ENCODE data around the gene TMEM214.
"Not testable (repeated sequence)": the region's sequence is repeated elsewhere in the genome, so short reads cannot be mapped to it uniquely, and the experiment has no call there.

The TMEM214 gene

DNA sequence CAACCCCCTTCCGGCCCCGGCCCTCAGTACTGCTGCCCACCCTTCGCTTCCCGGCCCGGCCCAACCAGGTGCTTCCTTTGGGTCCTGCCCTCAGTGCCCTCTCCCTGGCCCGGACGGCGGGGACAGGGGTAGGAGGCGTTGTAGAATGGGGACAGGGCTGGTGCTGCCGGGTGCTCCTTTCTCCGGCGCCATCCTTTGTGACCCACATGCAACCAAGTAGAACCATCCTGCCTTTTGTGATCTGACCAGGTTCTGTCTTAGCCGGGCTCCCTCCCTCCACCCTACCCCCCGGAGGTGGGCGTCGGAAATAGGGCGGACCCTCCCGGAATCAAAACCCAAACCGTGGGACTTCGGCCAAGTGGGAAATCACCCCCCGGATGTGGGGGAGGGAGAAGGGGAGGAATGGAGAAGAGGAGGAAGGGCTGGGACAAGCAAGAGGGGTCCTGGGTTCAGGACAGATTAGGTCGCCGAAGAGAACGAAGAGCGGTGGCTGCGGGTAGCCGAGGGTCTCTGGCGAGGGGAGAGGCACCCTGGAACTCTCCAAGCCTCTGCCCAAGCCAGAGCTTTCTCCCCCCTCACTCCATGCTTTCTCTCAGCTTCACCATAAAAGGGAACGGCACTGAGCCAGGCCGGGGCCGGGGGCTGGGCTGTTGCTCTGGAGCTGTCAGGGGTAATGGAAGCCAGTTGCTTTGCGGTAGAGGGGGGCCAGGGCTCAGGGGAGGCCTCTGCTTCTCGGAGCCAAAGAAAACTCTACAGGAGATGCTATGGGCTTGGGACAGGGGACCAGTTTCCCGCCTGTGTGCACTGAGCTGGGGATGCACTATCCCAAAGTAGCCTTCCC, 39.4 kb downstream of the TMEM214 start:
- no peak for DNase-seq

DNA sequence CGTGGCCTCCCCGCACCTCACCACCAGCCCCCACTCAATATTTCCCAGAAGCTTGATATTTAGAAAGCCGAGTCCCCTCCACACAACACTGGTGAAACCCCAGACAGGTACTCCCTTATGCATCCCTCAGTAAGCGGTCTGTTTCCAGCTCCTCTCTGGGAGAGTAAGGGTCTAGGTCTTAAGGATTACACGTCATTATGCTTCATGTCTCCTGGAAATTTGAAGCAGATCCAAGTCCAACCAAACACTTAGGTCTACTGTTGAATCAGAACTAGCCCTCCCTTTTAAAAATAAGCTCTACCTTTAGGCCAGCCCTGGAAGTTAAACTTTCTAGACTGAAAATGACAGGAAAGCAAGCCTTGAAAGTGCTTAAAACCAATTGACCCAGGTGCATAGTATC, 40.2 kb downstream of the TMEM214 start:
- no peak for DNase-seq

DNA sequence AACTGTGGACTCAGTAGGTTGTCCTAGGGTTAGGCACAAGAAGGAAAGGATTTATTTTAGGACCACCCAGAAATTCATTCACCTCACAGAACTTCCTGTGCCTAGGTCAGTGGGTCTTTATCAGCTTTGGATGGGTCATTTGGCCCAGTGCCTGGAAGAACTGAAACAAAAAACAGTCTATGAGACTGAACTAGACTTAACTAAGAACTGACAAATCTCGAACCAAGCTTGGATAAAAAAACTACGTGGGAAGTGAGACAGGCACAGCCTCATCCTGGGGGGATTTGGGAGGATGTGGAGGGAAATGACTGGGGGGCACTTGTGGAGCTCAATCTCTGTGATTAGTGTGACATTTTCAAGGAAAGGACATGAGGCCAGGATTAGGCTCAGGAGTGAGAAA, 41.0 kb downstream of the TMEM214 start:
- DNase-seq, result no peak

DNA sequence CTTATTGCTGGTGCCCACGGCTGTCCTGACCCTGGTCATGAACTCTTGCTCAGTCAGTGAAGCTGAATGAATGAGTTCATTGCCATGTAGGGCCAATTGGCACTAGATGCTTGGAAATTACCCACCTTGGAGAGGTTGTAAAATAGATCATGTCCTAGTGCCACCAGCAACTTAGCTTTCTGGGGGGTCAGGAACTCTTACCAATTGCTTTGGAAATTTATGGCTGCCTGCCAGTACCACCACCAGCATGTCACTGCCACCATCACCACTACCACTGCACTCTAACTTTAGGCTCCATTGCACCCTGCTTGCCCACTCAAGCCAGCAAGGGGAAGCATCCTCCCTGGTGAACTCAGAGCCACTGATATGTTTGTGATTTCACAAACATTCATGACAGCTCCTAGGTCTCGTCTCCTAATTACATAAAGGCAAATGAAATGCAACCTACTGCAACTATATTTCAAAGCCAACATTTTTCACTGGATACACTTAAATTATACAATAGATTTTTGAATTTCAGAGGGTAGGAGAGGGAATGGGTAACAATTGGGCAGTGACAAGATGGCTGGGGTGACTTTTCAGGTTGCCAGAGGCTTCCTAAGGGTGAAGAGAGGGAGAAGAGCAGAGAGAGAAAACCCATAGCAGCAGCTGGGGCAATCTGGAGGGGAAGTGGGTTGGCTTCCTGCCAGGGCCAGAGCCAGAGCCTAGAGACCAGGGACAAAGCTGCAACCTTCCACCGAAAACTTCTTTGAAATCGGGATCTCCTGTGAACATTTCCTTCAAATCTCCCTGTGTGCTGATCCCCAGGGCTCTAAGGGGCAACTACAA, 42.2 kb downstream of the TMEM214 start:
- DNase-seq, result peak; percentile 40 to 72

DNA sequence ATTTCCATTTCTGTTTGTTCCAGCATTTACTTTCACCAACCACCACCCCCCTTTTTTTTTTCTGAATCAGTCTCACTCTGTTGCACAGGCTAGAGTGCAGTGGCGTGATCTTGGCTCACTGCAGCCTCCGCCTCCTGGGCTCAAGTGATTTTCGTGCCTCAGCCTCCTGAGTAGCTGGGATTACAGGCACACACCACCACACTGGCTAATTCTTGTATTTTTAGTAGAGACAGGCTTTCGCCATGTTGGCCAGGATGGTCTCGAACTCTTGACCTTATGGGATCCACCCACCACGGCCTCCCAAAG, 42.8 kb downstream of the TMEM214 start:
- DNase-seq, result not testable (repeated sequence)

DNA sequence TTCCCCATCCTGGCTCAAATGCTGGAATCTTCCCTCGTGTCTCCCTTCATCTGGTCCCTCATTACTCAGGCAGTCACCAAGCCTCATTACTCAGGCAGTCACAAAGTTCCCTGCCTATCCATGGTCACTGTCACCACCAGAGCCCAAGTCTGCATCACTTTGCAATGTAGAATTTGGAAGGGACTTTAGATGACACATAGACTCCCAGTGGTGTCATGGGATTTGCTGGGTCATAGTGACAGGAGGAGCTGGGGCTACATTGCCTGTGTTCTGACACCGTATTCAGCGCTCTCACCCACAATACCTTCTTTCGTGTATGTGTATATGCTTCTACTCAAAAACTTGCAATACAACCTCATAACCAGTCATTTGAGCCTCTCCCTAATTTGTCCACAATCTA, 43.6 kb downstream of the TMEM214 start:
- DNase-seq, result no peak

DNA sequence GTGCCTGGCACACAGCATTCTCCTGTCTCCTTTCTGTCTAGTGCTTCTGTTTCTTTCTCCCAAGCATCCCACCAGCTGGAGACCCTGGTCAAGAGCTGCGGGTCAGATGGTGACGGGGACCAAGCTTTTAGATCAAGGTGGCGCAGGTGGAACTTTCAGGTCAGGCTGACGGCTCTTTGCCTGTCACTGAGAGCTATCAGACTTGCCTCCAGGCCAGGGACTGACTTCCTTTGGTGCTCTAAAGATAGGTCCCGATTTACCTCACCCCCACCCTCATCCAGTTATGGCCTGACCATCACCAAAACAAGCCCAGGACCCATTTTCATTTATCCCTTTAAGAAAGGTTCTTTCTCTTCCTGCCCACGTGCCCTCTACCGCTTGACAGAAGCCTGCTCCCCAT, 44.5 kb downstream of the TMEM214 start:
- DNase-seq, result no peak

DNA sequence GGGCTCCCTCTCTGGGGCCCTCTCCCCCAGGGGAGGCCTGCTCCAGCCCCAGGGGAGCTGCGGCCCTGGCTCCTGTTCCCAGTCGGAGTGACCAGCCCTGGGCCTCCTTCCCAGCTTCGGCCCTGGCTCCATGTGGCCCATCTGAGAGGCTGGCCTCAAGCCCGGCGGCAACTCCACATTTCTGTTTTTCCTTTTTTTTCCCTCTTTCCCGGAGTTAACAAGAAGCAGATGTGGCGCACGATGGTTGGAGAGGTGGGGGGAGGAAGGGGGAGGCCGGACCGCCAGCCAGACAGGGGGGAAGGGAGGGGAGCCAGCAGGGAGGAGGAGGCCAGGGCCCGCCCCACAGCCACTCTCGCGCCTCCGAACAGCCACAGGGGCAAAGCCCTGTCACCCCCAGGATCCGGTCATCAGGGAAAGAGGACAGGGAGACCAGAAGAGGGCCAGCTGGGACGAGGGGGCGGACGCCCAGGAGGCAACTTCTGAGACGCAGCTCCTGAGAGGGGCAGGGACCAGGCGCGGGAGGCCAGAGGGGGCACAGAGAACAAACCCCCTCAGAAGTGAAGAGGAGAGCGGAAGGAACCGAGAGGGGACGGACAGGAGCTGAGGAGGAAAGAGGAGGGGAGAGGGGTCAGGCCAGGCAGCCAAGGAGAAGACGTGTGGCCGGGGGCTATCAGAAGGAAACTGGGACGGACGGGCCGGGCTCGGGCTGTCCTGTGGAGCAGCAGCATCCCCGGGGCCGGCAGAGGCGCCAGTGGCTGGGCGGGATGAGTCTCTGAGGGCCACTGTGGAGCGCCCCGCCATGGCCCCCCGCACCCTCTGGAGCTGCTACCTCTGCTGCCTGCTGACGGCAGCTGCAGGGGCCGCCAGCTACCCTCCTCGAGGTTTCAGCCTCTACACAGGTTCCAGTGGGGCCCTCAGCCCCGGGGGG, 45.8 kb downstream of the TMEM214 start, which contains the start of gene EMILIN1:
EMILIN1 (plus strand) TSS at position 349 of the 928 bp plus-strand sequence; CDS start at position 800, 451 bp downstream.
- no peak for DNase-seq

DNA sequence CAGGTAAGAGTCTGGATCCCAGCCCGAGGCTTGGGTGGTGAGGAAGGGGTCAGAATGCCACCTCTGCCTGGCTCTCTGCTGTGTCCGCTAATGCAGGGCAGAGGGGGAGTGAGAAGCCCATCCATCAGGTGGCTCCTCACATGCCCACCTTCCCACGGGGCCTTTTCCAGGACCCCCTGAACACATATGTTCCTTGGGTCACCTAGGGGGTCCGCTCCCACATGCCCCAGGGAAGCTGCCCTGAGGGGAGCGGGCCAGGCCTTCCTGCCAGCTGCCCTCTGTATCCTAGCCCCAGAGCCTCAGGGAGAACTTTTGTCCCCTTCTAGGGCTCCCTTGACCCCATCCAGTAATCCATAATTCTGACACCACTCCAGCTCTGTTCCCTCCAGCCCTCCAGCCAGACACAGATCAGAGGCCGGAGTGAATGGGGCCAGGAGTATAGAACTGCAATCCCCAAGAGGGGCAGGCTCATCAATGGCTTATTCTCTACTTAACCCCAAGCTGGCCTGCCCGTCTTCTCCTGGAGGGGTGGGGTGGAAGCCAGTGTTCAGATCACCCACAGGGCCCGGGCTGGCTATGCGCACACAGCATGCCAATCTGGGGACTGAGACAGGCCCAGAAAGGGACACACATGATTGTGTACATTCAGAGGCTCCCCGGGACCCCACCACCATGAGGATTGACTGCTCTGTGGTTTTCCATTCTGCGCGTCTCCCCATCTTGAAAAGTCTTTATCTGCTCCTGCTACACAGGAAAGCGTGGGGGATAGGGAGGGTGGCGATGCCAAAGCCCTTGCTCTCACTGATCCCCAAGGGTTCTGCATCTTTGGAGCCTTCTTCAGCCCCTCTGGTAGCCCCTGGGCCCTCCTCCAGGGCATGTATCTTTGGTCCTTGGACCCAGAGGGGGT, 46.7 kb downstream of the TMEM214 start:
- no peak for DNase-seq

DNA sequence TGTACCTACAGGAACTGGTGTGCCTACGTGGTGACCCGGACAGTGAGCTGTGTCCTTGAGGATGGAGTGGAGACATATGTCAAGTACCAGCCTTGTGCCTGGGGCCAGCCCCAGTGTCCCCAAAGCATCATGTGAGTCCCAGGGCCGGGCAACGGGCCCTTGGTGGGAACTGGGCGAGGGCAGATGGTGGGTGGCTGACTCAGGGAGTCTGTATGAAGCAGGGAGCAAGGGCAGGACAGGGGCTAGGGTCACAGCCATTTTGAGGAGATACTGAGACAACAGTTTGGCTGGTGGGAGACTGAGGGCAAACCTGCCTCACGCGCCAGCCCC, 47.3 kb downstream of the TMEM214 start:
- DNase-seq, result peak in 1 of 2 experiments; percentile 10

DNA sequence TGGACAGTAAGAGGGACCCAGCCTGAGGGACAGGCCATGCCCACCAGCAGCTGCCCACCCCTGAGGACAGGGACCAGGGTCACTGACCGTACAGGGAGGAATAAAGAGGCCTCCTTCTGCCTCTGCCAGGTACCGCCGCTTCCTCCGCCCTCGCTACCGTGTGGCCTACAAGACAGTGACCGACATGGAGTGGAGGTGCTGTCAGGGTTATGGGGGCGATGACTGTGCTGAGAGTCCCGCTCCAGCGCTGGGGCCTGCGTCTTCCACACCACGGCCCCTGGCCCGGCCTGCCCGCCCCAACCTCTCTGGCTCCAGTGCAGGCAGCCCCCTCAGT, 47.8 kb downstream of the TMEM214 start:
- DNase-seq, result no peak

DNA sequence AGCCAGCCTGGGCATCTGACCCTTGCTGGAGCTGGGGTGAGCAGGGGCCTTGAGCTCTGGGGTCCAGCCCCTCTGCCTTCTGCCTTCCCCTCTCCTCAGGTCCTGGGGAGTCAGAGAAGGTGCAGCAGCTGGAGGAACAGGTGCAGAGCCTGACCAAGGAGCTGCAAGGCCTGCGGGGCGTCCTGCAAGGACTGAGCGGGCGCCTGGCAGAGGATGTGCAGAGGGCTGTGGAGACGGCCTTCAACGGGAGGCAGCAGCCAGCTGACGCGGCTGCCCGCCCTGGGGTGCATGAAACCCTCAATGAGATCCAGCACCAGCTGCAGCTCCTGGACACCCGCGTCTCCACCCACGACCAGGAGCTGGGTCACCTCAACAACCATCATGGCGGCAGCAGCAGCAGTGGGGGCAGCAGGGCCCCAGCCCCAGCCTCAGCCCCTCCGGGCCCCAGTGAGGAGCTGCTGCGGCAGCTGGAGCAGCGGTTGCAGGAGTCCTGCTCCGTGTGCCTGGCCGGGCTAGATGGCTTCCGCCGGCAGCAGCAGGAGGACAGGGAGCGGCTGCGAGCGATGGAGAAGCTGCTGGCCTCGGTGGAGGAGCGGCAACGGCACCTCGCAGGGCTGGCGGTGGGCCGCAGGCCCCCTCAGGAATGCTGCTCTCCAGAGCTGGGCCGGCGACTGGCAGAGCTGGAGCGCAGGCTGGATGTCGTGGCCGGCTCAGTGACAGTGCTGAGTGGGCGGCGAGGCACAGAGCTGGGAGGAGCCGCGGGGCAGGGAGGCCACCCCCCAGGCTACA, 49.4 kb downstream of the TMEM214 start:
- no peak for DNase-seq

DNA sequence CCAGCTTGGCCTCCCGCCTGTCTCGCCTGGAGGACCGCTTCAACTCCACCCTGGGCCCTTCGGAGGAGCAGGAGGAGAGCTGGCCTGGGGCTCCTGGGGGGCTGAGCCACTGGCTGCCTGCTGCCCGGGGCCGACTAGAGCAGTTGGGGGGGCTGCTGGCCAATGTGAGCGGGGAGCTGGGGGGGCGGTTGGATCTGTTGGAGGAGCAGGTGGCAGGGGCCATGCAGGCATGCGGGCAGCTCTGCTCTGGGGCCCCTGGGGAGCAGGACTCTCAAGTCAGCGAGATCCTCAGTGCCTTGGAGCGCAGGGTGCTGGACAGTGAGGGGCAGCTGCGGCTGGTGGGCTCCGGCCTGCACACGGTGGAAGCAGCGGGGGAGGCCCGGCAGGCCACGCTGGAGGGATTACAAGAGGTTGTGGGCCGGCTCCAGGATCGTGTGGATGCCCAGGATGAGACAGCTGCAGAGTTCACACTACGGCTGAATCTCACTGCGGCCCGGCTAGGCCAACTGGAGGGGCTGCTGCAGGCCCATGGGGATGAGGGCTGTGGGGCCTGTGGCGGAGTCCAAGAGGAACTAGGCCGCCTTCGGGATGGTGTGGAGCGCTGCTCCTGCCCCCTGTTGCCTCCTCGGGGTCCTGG, 50.1 kb downstream of the TMEM214 start:
- DNase-seq, result no peak

DNA sequence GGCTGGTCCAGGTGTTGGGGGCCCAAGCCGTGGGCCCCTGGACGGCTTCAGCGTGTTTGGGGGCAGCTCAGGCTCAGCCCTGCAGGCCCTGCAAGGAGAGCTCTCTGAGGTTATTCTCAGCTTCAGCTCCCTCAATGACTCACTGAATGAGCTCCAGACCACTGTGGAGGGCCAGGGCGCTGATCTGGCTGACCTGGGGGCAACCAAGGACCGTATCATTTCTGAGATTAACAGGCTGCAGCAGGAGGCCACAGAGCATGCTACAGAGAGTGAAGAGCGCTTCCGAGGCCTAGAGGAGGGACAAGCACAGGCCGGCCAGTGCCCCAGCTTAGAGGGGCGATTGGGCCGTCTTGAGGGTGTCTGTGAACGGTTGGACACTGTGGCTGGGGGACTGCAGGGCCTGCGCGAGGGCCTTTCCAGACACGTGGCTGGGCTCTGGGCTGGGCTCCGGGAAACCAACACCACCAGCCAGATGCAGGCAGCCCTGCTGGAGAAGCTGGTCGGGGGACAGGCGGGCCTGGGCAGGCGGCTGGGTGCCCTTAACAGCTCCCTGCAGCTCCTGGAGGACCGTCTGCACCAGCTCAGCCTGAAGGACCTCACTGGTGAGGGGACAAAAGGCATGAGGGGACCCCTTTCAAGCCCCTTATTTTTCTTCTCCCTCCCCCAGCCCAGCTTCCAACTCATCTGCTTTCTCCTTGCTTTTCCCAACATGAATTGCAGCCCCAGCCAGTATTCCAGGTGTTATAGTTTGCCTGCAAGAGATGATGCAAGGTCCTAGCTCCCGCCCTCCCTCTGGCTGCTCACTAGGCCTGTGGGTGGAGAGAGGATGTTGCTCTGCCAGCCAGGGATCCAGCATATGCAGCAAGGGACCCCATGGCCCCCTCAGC, 50.9 kb downstream of the TMEM214 start:
- no peak for DNase-seq

DNA sequence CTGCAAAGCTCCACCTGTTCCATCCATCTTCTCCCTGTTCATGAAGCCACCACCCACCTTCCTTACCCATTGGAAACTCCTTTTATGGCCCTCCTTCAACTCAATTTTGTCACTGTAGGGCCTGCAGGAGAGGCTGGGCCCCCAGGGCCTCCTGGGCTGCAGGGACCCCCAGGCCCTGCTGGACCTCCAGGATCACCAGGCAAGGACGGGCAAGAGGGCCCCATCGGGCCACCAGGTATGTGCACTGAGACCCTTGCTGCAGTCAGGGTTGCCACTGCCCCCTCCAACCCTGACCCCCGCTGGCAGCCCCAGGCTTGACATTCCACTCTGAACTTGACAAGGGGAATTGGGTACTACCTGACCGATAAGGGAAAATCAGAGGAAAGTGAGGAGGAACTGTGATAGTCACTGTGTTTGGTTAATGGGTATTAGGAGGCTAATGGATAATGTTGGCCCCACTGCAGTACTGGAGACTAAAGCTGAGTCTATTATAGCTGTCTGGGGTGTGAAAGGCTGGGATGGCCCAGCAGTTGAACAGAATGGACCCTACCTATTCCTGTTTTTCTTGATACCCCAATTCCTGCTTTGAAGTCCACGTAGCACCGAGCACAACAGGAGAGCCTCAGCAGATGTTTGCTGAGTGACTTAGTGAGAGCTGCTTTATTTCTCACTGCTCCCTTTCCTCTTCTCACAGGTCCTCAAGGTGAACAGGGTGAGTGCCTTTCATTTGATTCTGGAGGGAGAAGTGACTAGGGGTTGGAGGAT, 51.7 kb downstream of the TMEM214 start:
- no peak for DNase-seq

DNA sequence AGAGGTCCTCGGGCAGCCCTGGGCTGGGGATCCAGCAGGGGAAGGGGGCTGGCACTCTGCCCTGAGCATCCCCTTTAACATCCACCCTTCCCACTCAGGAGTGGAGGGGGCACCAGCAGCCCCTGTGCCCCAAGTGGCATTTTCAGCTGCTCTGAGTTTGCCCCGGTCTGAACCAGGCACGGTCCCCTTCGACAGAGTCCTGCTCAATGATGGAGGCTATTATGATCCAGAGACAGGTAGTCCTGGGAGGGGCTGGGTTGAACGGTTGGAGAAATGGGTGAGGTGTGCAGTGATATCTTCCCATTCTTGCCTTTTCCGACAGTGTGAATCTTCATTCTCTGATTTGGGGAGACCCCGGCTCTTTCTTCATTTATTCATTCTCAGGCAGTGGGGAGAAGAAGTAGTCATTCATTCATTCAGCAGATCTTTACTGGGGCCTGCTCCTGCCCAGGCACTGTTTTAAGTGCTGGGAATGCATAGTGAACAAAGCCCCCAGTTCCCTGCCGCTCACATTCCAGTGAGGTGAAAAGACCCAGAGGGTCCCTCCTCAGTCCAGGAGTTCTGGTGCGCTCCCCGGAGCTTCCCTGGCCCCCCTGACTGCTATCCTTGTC, 52.4 kb downstream of the TMEM214 start:
- no peak for DNase-seq

DNA sequence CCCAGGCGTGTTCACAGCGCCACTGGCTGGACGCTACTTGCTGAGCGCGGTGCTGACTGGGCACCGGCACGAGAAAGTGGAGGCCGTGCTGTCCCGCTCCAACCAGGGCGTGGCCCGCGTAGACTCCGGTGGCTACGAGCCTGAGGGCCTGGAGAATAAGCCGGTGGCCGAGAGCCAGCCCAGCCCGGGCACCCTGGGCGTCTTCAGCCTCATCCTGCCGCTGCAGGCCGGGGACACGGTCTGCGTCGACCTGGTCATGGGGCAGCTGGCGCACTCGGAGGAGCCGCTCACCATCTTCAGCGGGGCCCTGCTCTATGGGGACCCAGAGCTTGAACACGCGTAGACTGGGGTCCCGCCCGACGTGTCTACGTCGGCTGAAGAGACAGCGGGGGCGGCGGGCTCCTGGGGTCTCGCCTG, 52.9 kb downstream of the TMEM214 start:
- DNase-seq, result peak; percentile 48 to 73

DNA sequence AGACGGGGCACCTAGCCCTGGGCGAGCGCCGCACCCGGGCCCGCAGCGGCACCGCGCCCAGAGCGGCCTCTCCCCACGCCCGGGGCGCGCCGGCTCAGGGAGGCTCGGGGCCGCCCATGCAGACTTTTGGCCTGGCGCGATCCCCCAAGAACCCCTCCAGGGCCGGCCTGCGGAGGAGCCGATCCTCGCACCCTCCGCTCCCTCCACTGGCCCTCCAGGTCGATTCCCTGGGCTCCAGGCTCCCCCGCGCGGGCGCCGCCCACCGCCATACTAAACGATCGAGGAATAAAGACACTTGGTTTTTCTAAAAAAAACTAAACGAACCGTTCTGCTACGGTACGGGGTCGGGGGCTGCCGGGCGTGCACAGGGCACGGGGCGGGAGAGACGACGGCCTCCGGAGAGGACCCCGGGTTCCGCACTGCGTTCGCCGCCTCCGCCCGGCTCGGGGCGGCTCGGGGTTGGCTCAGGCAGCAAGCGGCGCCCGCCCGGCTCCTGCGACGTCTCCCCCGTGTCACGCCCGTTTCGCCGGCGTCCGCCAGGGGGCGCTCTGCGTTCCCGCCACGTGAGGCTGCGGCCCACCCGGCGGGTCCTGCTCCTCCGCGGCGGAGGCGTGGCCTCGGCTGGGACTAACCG, 53.4 kb downstream of the TMEM214 start:
- peak; percentile 87 to 94 for DNase-seq

Measured in NCI-H524 (cell line).